ENCODE measurements around the gene ZDHHC14.

ZDHHC14 gene

DNA sequence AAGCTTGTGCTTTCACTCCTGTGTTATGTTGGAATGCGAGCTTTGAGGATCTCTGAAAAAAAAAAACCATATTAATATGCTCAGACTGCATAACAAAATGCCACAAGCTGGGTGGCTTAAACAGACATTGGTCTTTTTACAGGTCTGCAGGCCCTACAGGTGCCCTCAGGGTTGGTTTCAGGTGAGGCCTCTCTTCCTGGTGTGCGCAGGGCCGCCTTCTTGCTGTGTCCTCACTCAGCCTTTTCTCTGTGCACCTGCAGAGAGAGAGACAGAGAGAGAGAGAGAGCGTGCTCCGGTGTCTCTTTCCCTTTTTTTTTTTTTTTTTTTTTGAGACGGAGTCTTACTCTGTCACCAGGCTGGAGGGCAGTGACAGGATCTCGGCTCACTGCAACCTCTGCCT is 327.9 kb downstream of the ZDHHC14 start:
- TF ChIP-seq, protein P1, sequence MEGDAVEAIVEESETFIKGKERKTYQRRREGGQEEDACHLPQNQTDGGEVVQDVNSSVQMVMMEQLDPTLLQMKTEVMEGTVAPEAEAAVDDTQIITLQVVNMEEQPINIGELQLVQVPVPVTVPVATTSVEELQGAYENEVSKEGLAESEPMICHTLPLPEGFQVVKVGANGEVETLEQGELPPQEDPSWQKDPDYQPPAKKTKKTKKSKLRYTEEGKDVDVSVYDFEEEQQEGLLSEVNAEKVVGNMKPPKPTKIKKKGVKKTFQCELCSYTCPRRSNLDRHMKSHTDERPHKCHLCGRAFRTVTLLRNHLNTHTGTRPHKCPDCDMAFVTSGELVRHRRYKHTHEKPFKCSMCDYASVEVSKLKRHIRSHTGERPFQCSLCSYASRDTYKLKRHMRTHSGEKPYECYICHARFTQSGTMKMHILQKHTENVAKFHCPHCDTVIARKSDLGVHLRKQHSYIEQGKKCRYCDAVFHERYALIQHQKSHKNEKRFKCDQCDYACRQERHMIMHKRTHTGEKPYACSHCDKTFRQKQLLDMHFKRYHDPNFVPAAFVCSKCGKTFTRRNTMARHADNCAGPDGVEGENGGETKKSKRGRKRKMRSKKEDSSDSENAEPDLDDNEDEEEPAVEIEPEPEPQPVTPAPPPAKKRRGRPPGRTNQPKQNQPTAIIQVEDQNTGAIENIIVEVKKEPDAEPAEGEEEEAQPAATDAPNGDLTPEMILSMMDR (IDR thresholded peaks at IDR 0.05; ENCODE audit: low read depth, low read length) = no peak
- no peak for DNase-seq (ENCODE audit: low read depth, low spot score)
- no peak overlapping the region for H3K4me3 ChIP-seq (ENCODE audit: low read depth, low read length)
- in situ Hi-C loops (cut with HindIII; ENCODE audit: low sequenced_read_pairs) = no loop called here

DNA sequence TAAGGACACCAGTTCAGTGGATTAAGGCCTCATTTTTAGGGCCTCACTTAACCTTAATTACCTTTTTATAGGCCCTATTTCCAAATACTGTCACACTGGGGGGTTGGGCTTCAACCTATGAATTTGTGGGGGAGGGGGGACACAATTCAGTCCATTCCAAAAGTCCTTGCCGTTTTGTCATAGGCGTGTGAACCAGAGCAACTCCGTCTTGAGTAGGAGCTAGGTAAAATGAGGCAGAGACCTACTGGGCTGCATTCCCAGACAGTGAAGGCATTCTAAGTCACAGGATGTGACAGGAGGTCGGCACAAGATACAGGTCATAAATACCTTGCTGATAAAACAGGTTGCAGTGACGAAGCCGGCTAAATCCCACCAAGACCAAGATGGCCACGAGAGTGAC is 328.6 kb downstream of the ZDHHC14 start:
- in situ Hi-C loops (cut with HindIII; ENCODE audit: low sequenced_read_pairs) = no loop called here
- TF ChIP-seq, protein P1 (IDR thresholded peaks at IDR 0.05; ENCODE audit: low read depth, low read length) = no peak

DNA sequence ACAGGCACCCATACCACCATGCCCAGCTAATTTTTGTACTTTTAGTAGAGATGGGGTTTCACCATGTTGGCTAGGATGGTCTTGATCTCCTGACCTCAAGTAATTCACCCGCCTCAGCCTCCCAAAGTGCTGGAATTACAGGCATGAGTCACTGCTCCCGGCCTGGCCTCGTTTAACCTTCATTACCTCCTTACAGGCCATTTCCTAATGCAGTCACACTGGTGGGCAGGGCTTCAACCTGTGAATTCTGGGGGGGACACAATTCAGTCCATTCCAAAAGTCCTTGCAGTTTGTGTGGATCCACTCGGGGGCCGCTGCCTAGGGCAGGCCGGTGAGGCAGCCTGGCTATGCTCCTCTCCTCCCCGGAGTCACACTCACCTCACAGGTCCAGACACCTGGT is 329.6 kb downstream of the ZDHHC14 start:
- TF ChIP-seq, protein P1 (IDR thresholded peaks at IDR 0.05; ENCODE audit: low read depth, low read length) = no peak
- in situ Hi-C loops (cut with HindIII; ENCODE audit: low sequenced_read_pairs) = no loop called here

More for the DNA sequence above, 328.6 kb downstream of the ZDHHC14 start:
- DNase-seq (ENCODE audit: low read depth, low spot score) = no peak
- H3K4me3 ChIP-seq (ENCODE audit: low read depth, low read length) = no peak overlapping the region

DNA sequence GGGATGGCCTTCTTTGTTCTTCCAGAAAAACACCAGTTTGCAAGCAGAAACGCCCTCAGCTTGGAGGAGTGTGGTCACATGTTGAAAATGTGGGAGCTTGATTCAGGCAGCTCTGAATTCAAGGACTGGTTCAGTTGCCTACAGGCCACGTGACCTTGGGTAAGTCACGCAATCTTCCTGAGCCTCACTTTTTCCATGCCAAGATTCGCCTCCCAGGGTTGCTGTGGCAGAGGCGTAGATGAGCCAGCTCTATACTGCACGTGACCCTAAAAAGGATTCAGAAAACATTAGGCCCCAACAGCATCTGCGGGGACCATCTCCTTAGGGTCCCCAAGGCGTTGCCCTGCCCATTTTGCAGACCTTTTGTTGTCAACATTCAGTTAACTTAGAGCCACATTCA is 330.1 kb downstream of the ZDHHC14 start:
- TF ChIP-seq, protein P1 (IDR thresholded peaks at IDR 0.05; ENCODE audit: low read depth, low read length) = no peak
- no peak for DNase-seq (ENCODE audit: low read depth, low spot score)
- H3K4me3 ChIP-seq (ENCODE audit: low read depth, low read length) = no peak overlapping the region
- in situ Hi-C loops (cut with HindIII; ENCODE audit: low sequenced_read_pairs) = no loop called here

More for the DNA sequence above, 329.6 kb downstream of the ZDHHC14 start:
- no peak for DNase-seq (ENCODE audit: low read depth, low spot score)
- H3K4me3 ChIP-seq (ENCODE audit: low read depth, low read length) = no peak overlapping the region

DNA sequence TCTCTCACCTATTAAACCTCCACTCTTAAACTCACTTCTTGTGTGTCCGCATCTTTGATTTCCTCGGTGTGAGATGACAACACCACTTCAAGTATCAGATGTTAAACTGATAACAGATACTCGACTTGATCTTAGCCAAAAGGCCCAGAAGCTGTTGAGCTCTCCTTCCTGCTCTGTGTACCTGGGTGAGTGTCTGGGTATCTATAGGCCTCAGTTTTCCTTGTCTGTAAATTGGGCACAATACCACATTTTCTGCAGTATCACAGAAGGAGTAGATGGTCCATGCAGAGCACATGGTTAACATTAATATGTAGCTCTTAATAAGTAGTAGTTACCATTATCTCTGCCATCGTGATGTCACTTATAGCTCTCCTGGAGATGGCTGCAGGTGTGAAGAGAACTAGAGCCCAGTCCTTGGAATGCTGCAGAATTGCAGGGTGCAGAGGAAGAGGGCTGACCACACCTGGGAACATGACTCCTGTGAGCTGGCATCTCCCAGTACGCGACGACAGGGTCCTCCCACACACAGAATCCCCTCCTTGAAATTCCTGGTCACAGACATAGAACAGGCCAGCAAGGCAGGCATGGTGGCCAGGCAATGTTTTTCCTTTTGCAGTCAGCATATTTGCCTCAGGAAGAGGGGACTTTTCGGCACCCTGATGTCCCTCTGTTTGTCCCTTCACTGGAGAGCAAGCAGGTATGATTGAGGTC is 331.8 kb downstream of the ZDHHC14 start:
- no peak for DNase-seq (ENCODE audit: low read depth, low spot score)
- no peak overlapping the region for H3K4me3 ChIP-seq (ENCODE audit: low read depth, low read length)
- in situ Hi-C loops (cut with HindIII; ENCODE audit: low sequenced_read_pairs) = no loop called here
- TF ChIP-seq, protein P1 (IDR thresholded peaks at IDR 0.05; ENCODE audit: low read depth, low read length) = no peak

DNA sequence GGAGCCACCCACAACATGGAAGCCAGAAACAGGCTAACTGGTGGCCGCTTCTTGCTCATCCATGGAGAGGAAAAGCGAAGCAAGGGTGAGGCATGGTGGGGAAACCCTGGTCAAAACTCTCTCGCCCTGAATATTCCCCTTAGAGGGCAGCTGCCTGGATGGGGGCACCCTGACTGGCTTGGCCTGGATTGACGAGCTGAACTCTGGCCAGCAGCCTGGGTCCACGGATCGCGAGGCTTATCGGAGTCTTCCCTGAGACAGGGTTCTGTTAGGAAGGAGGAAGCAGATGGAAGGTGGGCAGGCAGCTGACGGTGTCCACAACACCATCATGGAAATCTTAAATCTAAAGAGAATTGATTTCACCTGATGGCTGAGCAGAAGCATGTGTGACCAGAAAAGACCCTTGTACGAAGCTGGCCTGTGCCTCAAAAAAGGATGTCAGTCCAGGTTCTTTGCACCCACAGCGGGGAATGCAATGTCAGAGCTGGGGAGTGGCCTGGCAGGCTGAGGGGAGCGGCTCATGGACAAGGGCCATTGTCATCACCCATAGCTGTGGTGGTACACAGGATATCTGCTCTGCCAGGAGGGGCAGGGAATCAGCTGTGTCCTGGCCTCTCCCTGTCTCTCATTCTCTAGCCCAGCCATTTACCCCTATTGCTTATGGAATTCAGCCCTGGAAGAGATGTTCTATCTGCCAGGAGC is 332.6 kb downstream of the ZDHHC14 start:
- in situ Hi-C loops (cut with HindIII; ENCODE audit: low sequenced_read_pairs) = no loop called here

More for the DNA sequence above, 332.6 kb downstream of the ZDHHC14 start:
- TF ChIP-seq, protein P1 (IDR thresholded peaks at IDR 0.05; ENCODE audit: low read depth, low read length) = no peak
- DNase-seq (ENCODE audit: low read depth, low spot score) = no peak
- no peak overlapping the region for H3K4me3 ChIP-seq (ENCODE audit: low read depth, low read length)

Measured in astrocyte of the spinal cord (primary cell).